HUES6 (cell line): ENCODE data around the gene ORM1.

Source experiments
- H3K27ac ChIP-seq: 2 replicates; pipeline ENCODE4 v1.7.0; 2013; ENCODE audit warnings: low read depth, mild to moderate bottlenecking, low read length, inconsistent platforms
- H3K27me3 ChIP-seq: 2 replicates; pipeline ENCODE4 v1.6.1; 2013; ENCODE audit warnings: low read length; ENCODE audit not compliant: control insufficient read depth, insufficient read depth
- H3K36me3 ChIP-seq: 2 replicates; pipeline ENCODE4 v1.6.1; 2013; ENCODE audit warnings: low read length; ENCODE audit not compliant: control insufficient read depth, insufficient read depth
- H3K4me1 ChIP-seq: 2 replicates; pipeline ENCODE4 v1.6.1; 2013; ENCODE audit warnings: low read length; ENCODE audit not compliant: control insufficient read depth, insufficient read depth
- H3K4me3 ChIP-seq: 2 replicates; pipeline ENCODE4 v1.5.1; 2013; ENCODE audit warnings: low read depth, low read length
- H3K9ac ChIP-seq: one replicate; pipeline ENCODE4 v1.6.1; 2013; ENCODE audit warnings: mild to moderate bottlenecking, low read length
- H3K9me3 ChIP-seq: 2 replicates; pipeline ENCODE4 v1.6.1; 2013; ENCODE audit warnings: low read depth, low read length; ENCODE audit not compliant: control insufficient read depth, insufficient read depth

Gene ORM1

GRCh38 chr9:114370251-114370967 lies 47.5 kb downstream of the ORM1 start:
- Histone ChIP-seq H3K36me3 (peaks cover 15% of the 10 kb centered on the region), H3K27me3 (no peaks in the 10 kb centered on the region), H3K4me3 (no peak overlapping the region; the same call in 1 of the 2 replicates), H3K9me3 (no peaks in the 10 kb centered on the region), H3K27ac (peak overlapping the region; percentile 52), H3K4me1 (peaks cover 45% of the 10 kb centered on the region), H3K9ac (no peak overlapping the region)

- Histone ChIP-seq H3K36me3 (peaks cover 15% of the 10 kb centered on the region), H3K9ac (peak overlapping the region; percentile 19), H3K27ac (peak overlapping the region; percentile 52), H3K4me3 (no peak overlapping the region), H3K9me3 (no peaks in the 10 kb centered on the region), H3K4me1 (peaks cover 46% of the 10 kb centered on the region), H3K27me3 (no peaks in the 10 kb centered on the region)
Observed at GRCh38 chr9:114370968-114371320, 48.0 kb downstream of the ORM1 start.

GRCh38 chr9:114371343-114371944 lies 48.5 kb downstream of the ORM1 start:
- Histone ChIP-seq H3K9ac (no peak overlapping the region), H3K4me1 (peaks cover 46% of the 10 kb centered on the region)

GRCh38 chr9:114371973-114372917 lies 49.3 kb downstream of the ORM1 start:
- Histone ChIP-seq H3K27me3 (no peaks in the 10 kb centered on the region), H3K4me3 (no peak overlapping the region), H3K9ac (no peak overlapping the region), H3K4me1 (peaks cover 46% of the 10 kb centered on the region), H3K27ac (0 out of 2 replicates have a peak overlapping the region, but pooled peaks have one; percentile 19), H3K9me3 (no peaks in the 10 kb centered on the region), H3K36me3 (peaks cover 23% of the 10 kb centered on the region)

More at GRCh38 chr9:114371343-114371944, 48.5 kb downstream of the ORM1 start:
- peaks cover 16% of the 10 kb centered on the region for H3K36me3 ChIP-seq
- H3K27me3 ChIP-seq: no peaks in the 10 kb centered on the region
- H3K27ac ChIP-seq: peak overlapping the region; percentile 52
- H3K4me3 ChIP-seq: no peak overlapping the region
- no peaks in the 10 kb centered on the region for H3K9me3 ChIP-seq

- Histone ChIP-seq H3K9ac (no peak overlapping the region), H3K9me3 (no peaks in the 10 kb centered on the region), H3K27ac (no peak overlapping the region), H3K4me3 (no peak overlapping the region), H3K4me1 (peaks cover 46% of the 10 kb centered on the region), H3K27me3 (no peaks in the 10 kb centered on the region), H3K36me3 (peaks cover 19% of the 10 kb centered on the region)
Observed at GRCh38 chr9:114372921-114373448, 50.1 kb downstream of the ORM1 start.

- no peak overlapping the region for H3K9ac ChIP-seq
- H3K4me1 ChIP-seq: peaks cover 45% of the 10 kb centered on the region
- no peaks in the 10 kb centered on the region for H3K27me3 ChIP-seq
- no peaks in the 10 kb centered on the region for H3K9me3 ChIP-seq
- H3K27ac ChIP-seq: no peak overlapping the region
- peaks cover 13% of the 10 kb centered on the region for H3K36me3 ChIP-seq
- H3K4me3 ChIP-seq: no peak overlapping the region
Observed at GRCh38 chr9:114373960-114374730, 51.2 kb downstream of the ORM1 start.

- H3K4me3 ChIP-seq: no peak overlapping the region
- no peak overlapping the region for H3K27ac ChIP-seq
- peaks cover 13% of the 10 kb centered on the region for H3K36me3 ChIP-seq
- H3K9me3 ChIP-seq: no peaks in the 10 kb centered on the region
- no peaks in the 10 kb centered on the region for H3K27me3 ChIP-seq
- no peak overlapping the region for H3K9ac ChIP-seq
- H3K4me1 ChIP-seq: peaks cover 37% of the 10 kb centered on the region
Observed at GRCh38 chr9:114374936-114375335, 52.0 kb downstream of the ORM1 start.

- no peak overlapping the region for H3K27ac ChIP-seq
- H3K27me3 ChIP-seq: no peaks in the 10 kb centered on the region
- peaks cover 34% of the 10 kb centered on the region for H3K4me1 ChIP-seq
- no peaks in the 10 kb centered on the region for H3K9me3 ChIP-seq
- peaks cover 13% of the 10 kb centered on the region for H3K36me3 ChIP-seq
- no peak overlapping the region for H3K4me3 ChIP-seq
- H3K9ac ChIP-seq: no peak overlapping the region
Observed at GRCh38 chr9:114375386-114376175, 52.7 kb downstream of the ORM1 start.
